Fibroblast of skin of back (primary cell): ENCODE measurements around the gene ZDHHC21. TPM values are rescaled to one million over a fixed set of nuclear protein-coding genes. Genes with fewer than 3 reads are reported as not detected.

Experiments used
- DNase-seq: peaks from one replicate; pipeline ENCODE4 v3.0.0-alpha.2; 2013
- polyA plus RNA-seq, 2 experiments: library from polyadenylated mRNA; unstranded; fragments of 120-200 nt; gene quantifications; one replicate each; pipeline ENCODE4 v1.2.1, GENCODE V29; 2013; ENCODE audit not compliant: insufficient read length in 2 of 2

The ZDHHC21 gene, protein sequence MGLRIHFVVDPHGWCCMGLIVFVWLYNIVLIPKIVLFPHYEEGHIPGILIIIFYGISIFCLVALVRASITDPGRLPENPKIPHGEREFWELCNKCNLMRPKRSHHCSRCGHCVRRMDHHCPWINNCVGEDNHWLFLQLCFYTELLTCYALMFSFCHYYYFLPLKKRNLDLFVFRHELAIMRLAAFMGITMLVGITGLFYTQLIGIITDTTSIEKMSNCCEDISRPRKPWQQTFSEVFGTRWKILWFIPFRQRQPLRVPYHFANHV
- polyA plus RNA-seq (2013, experiment 1 of 2; ENCODE audit: insufficient read length) = 4.0 TPM
- polyA plus RNA-seq (2013, experiment 2 of 2; ENCODE audit: insufficient read length) = 5.9 TPM

DNA sequence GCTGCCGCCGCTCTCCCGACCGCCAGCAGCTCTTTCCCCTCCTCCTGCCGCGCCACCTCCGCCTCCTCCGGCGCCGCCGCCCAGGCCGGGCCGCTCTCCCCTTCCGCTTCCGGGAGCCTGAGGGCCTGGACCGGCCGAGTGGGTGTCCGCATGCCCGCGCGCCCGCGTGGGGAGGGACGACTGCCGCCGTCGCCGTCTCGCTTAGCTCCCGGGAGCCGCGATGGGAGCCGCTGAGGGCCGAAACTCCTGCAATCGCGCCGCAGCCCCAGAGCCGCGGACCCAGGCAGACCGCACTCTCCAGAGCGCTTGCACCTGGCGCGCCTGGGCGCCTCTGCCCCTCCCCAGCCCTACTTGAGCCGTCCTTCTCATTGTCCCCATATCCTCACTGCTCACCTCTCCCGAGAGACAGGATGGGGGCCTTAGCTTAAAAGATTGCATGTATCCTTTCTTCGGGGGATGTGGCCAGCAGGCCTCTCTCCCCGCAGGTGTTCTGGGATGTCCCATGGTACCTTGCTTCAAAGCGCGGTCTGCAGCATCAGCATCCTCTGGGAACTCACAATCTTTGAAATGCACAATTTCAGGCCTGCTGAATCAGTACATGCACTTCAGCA lies at the start of gene ZDHHC21:
TSS of gene ZDHHC21 (minus strand) at position 182 of the 611 bp plus-strand sequence. CDS start 19,092 bp downstream, outside the sequence.
- DNase-seq = peak; percentile 70

DNA sequence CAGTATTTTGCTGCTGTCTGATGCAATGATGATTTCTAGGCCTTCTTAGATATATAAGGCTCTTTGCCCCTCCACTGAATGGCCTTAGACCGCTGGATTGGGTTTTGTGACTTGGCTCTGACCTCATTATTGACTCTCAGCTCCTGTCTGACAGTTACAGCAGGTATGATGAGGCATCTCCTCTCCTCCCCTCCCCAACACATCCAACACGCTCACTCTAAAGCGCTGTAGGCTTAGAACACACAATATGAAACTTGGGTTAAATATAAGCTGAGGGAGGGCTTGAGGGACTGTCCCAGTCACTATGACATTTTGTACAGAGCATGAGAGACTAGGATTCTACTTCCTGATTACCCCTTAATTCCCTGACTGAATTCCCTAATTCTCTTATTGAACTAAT lies 48.1 kb upstream of the ZDHHC21 start:
- no peak for DNase-seq

DNA sequence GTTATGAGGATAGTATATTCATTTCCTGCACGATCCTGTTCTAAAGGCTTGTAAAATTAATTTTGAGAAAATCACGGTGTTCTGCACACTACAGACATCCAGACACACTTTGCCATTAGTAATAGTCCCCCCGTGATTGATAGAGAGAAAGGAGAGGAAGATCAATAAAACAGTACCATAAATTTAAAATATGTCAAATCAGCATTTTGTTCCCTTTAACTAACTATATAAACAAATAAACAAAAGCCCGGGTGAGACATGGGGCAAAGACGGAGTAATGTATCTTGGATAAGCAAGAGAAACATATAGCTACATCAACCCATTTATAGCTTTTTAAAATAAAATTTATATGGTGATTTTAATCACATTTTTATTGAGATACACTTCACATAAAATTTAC lies 39.9 kb upstream of the ZDHHC21 start:
- DNase-seq = no peak

DNA sequence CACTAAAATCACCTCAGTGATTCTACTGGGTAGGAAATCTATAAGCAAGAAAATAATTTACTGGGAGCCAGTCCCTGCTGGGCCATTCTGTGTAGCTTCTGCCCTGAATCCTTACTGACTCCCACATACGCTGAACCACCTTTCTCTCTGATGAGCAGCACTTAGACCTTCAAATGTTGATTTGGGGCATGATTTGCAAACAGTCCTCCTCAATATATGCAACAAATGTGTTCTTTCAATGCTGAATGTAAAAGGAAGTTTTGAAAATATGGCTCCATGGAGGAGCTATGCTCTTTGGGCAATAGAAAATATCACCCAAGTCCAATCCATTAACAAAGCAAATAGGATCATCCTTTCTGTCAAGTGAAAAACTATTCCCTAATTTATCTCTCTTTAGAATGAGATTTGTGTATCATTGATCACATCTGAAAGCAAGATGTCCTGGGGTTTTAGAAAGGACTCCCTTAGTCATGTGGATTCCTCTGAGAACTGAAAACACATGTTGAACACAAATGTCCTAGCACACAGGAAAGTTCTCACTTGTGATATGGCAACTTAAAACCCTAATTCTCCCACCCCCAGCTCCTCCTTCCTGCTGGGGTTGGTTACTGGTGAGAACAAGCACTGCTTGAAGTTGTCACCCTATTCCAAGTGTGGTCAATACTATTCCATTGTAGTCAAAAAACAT lies 38.2 kb upstream of the ZDHHC21 start:
- DNase-seq = no peak

DNA sequence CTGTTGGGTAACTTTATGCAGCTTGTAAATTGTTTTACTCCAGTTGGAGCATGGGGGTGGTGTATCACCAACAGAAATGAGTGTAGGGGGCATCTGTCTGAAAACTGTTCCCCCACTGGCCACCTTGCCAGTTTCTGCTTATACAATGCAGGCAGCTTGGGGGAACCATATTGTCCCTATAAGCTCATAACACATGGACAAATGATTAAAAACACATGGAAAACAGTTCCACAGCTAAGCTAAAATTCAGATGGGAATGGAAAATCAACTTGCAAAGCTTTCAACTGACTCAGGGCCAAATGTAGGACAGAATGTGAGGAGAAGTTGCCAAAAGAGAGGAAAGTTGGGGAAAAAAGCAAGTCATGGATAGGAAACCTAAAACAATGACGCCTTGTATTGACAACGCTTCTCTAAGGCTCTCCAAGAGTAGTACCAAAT lies 37.2 kb upstream of the ZDHHC21 start:
- DNase-seq = no peak

DNA sequence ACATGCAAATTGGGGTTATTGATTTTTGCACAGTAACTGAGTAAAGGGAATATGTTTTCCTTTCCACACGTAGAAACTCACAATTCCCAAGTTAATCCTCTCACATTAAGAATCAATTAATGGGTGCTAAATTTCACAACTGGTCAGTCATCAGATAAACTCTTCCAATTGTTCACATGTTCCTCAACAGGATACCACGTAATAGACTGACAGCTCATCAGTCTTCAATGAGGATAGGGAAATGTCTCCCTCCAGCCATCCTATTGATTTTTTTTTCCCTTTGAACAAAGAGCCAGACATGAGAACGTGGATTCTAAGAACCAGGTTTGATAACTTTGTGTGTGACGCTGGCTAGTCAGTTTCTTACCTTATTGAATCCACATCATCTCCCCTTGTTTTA lies 30.1 kb upstream of the ZDHHC21 start:
- no peak for DNase-seq

DNA sequence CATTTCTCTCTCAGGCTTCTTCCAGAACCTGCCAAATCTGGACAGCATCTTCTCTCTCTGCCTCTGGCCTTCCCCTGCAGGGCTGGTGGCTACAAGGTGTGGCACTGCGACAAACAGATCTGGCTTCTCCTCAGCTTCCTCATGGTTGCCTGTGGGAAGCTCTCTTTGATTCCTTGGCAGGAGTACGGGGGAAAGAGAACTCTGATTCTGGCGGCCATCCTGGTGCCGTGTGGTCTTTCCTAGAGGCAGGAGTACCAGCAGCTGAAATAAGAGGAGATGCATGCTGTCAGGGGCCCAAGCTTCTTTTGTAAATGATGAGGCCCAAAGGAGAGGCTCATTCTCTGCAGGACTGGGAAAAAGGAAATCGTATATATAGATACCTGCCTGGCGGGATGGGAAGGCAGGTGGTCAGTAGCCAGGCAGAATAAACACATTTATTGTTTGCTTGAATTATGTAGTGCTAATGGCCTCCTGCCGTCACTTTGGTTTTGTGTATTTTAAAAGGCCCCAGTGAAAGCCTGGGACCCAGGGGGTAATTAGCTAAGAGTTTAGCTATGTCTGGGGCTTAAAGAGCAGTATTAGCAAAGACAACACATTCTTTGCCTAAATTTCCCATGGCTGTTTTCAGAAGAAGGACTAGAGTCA lies 29.3 kb upstream of the ZDHHC21 start, which contains the start of gene CER1:
TSS of gene CER1 (minus strand) at position 343 of the 645 bp plus-strand sequence. CDS start at position 282, 61 bp downstream.
- DNase-seq = peak; percentile 18

- no peak for DNase-seq
Measured at GRCh38 chr9:14719231-14719923, 26.1 kb upstream of the ZDHHC21 start.

DNA sequence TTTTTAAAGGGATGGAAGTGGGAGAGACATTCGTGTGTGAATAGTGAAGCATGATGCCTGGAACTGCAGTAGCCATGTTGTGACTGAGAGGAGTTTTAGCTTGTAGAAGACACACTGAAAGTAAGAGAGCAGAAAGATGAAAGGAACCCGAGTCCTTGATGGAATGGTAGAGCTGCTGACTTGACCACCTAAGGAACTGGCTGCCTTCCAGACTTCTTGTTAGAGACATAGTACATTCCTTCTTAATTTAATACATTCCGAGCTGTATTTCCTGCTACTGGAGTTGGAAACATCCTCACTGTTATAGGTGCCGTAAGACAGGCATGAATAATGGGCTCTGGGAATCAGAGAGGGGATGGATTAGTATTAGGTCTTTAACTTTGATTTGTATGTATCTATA lies 21.9 kb upstream of the ZDHHC21 start:
- peak; percentile 3 for DNase-seq

- DNase-seq = no peak
Measured at GRCh38 chr9:14713187-14713767, 20.0 kb upstream of the ZDHHC21 start.

GRCh38 chr9:14710804-14711203 lies 17.6 kb upstream of the ZDHHC21 start:
- peak; percentile 75 for DNase-seq

DNA sequence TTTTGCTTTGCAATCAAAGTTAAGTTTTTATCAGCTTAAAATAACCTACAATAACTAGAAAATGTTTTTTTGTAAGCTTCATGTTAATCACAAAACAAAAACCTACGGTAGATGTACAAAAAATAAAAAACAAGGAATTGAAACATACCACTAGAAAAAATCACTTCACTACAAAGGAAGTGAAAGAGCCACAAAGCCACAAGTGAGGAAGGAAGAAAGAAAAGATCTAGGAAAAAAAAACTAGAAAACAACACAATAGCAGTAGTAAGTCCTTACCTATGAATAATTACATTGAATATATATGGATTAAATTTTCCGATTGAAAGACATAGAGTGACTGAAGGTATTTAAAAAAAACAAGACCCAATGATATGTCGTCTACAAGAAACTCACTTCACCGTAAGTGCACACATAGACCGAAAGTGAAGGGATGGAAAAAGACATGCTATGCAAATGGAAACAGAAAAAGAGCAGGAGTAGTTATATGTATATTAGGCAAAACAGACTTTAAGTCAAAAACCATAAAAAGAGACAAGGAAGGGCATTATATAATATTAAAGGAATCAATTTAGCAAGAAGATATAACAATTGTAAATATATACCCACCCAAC lies 13.4 kb upstream of the ZDHHC21 start:
- no peak for DNase-seq

DNA sequence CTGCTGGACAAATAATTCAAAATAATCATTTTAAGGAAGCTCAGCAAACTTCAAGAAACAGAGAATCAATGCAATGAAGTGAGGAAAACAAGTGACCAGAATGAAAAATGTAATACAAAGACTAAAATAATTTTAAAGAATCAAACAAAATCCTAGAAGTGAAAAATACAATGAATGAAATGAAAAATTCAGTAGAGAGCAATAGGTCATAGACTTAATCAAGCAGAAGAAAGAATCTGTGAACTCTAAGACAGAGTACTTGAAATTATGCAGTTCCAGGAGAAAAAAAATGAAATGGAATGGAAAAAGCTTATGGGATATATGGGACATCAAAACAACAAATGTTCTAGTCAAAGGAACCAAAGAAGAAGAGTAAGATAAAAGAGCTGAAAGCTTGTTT lies 11.8 kb upstream of the ZDHHC21 start:
- no peak for DNase-seq

DNA sequence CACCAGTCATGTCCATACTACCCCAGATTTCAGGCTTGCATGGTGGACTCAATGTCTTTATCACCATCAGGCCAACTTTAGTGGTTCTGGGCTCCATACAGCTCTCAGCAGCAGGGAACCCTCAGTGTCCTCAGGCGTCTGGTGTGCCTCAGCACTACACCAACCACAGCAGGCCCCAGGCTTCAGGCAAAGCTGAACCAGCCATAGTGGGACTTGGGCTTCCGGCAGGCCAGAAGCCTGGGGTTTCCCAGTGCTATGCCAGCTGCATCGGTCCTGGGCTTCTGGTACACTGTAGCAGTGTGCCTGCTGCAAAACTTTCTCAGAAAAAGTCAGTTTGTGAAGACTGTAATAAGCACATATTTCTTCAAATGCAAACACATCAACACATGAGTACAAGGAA lies 11.0 kb upstream of the ZDHHC21 start:
- no peak for DNase-seq

DNA sequence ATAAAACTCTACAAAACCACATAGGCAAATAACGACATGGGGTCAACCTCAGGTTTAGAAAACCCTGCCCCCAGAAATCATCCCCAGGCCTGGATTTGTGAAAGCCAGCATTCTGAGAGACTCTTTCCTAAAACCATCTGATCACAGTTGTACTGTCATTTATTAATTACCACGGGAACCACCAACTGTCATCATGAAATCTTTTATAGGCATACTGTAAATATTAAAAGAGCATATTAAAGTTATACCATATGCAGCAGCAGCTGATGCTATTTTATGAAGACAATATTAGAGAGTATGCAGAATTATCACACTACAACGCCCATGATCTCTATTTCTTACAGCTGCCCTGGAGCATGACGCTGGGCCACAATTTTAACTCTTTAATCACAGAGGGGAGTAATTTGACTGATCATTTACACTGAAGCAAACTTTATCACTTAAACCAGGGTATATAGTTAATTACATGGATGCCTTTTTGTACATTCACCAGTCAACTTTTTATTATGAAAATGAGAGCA lies 9.0 kb upstream of the ZDHHC21 start:
- no peak for DNase-seq

- peak; percentile 15 for DNase-seq
Measured at GRCh38 chr9:14692470-14693250, 572 bp downstream of the ZDHHC21 start.

GRCh38 chr9:14690948-14691730 lies 2.1 kb downstream of the ZDHHC21 start:
- no peak for DNase-seq

- peak; percentile 91 for DNase-seq
Measured at GRCh38 chr9:14687042-14687719, 6.1 kb downstream of the ZDHHC21 start.

- no peak for DNase-seq
Measured at GRCh38 chr9:14686168-14686567, 7.1 kb downstream of the ZDHHC21 start.
